Ishikawa (cell line): Measurements from ENCODE around the gene RREB1.

ENCODE experiments used
- CEBPB ChIP-seq: IDR thresholded peaks from 2 replicates; pipeline ENCODE4 v1.6.1; 2012
- CREB1 ChIP-seq: IDR thresholded peaks from 2 replicates; pipeline ENCODE4 v1.6.1; 2012; ENCODE audit warnings: low read depth
- FOXM1 ChIP-seq: IDR thresholded peaks from 2 replicates; pipeline ENCODE4 v1.6.1; 2012; ENCODE audit warnings: low read depth, borderline replicate concordance
- NFIC ChIP-seq: IDR thresholded peaks from 2 replicates; pipeline ENCODE4 v1.6.1; 2012
- RAD21 ChIP-seq: IDR thresholded peaks from 2 replicates; pipeline ENCODE4 v1.6.1; 2012; ENCODE audit warnings: low read depth
- TAF1 ChIP-seq: IDR thresholded peaks from 2 replicates; pipeline ENCODE4 v1.6.1; 2012; ENCODE audit warnings: low read depth, mild to moderate bottlenecking
- TCF12 ChIP-seq: IDR thresholded peaks from 2 replicates; pipeline ENCODE4 v1.6.1; 2012; ENCODE audit warnings: low read depth
- ZBTB7A ChIP-seq: IDR thresholded peaks from 2 replicates; pipeline ENCODE4 v1.6.1; 2012; ENCODE audit warnings: low read depth
- TF ChIP-seq, protein P1 (sequence below): IDR thresholded peaks from 2 replicates; pipeline ENCODE4 v1.6.1; 2012; ENCODE audit warnings: low read depth, mild to moderate bottlenecking

DNA sequence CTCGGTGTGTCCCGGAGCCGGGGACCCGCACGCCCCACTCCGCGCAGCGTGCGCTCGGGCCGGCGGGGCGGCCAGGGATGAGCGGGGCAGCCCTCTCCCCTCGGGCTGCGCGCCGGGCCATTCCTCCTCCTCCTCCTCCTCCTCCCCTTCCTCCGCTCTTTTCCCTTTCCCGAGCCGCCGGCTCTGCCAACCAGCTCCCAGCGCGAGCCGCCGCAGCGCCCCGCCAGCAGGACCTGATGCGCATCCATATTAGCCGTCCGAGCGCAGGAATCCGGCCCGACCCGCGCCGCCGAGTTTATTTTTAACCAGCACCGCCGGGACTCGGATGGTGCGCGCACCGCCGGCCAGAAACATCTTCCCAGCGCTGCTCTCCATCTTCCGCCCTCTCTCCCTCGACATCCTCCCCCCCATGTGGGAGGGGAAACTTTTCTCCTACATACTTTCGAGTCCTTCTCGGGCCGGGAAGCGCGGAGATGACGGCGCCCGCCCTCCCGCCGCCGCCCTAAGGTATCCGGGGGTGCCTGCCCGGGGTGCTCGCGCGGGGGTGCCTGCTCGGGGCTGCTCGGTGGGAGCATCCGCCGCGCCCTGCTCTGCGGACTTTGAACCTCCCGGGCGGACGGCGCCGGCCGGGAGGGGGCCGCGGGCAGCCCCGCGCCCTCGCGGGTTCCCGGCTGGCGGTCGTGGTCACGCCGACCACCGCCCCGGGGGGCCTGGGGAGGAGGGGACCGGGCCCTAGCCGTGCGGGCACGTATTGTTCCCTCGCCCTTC is 619 bp downstream of the RREB1 start:
- TF ChIP-seq RAD21 (no peak; the same call in 1 of the 2 replicates), TAF1 (no peak; the same call in 1 of the 2 replicates), FOXM1 (no peak), ZBTB7A (0 out of 2 replicates have a peak, but pooled peaks have one; percentile 53), NFIC (no peak), CREB1 (no peak), TCF12 (peak; percentile 12; the same call in 1 of the 2 replicates), CEBPB (no peak)
- TF ChIP-seq, protein P1, sequence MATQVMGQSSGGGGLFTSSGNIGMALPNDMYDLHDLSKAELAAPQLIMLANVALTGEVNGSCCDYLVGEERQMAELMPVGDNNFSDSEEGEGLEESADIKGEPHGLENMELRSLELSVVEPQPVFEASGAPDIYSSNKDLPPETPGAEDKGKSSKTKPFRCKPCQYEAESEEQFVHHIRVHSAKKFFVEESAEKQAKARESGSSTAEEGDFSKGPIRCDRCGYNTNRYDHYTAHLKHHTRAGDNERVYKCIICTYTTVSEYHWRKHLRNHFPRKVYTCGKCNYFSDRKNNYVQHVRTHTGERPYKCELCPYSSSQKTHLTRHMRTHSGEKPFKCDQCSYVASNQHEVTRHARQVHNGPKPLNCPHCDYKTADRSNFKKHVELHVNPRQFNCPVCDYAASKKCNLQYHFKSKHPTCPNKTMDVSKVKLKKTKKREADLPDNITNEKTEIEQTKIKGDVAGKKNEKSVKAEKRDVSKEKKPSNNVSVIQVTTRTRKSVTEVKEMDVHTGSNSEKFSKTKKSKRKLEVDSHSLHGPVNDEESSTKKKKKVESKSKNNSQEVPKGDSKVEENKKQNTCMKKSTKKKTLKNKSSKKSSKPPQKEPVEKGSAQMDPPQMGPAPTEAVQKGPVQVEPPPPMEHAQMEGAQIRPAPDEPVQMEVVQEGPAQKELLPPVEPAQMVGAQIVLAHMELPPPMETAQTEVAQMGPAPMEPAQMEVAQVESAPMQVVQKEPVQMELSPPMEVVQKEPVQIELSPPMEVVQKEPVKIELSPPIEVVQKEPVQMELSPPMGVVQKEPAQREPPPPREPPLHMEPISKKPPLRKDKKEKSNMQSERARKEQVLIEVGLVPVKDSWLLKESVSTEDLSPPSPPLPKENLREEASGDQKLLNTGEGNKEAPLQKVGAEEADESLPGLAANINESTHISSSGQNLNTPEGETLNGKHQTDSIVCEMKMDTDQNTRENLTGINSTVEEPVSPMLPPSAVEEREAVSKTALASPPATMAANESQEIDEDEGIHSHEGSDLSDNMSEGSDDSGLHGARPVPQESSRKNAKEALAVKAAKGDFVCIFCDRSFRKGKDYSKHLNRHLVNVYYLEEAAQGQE: no peak
